Fibroblast of skin of back (primary cell): ENCODE data around the gene RIPK1.
A peak's percentile ranks its signal among the peaks of the same experiment; 100 is the strongest.

Source experiments
- DNase-seq: peaks from one replicate; pipeline ENCODE4 v3.0.0-alpha.2; 2013

The RIPK1 gene

DNA sequence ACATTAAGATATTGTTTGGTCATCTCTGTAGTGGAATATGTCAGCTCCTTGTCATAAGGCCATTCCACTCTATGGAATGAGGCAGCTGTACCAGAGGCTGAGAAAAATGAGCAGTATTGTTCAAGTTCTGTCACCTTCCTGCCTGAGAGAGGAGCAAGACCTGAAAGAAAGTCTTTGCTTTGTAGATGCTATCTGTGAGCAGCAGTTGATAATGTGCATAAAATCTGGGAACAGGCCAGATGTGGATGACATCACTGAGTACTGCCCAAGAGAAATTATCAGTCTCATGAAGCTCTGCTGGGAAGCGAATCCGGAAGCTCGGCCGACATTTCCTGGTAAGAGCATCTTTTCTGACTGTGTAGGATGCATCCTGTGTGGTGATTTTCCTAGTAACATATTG, 16.8 kb downstream of the RIPK1 start:
- DNase-seq: no peak

DNA sequence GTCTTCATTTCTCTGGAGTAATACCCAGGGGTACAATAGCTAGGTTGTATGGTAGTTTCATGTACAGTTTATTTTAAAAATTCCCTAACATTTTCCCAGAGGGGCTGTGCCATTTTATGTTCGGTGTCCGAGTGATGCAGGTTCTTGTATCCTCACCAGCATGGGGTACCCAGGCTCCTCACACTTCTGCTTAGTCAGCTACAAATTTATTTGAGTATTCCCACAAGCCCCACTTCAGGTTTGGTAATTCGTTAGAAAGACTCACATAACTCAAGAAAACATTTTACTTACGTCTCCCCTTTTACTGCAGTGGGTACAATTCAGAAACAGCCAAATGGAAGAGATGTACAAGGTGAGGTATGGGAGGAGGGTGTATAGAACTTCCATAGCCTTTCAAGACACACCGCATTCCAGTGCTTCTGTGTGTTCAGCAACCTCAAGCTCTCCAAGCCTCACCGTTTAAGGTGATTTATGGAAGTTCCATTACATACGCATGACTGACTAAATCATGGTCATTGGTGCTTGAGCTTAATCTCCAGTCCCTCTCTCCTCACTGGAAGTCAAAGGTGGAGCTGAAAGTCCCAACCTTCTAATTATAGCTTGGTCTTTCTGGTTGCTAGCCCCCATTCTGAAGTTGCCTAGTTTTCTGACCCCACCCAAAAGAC, 18.1 kb downstream of the RIPK1 start:
- no peak for DNase-seq

DNA sequence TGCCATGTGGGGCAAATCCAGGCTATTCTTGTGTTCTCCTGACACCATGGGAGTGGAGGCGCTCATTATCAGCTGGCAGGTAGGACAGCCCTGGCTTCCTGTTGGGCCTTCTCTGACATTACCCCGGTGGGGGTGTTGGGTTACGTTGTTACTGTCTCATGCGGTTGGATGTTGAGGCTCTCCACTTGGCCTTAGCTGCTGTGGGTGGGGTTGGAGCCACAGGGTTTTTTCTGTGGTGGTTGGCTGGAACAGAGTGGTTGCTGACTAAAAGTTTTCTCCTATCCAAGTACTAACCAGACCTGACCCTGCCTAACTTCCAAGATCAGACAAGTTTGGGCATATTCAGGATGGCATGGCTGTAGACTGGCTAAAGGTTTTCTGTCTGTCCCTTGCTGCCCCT, 20.2 kb downstream of the RIPK1 start:
- peak; percentile 31 for DNase-seq

DNA sequence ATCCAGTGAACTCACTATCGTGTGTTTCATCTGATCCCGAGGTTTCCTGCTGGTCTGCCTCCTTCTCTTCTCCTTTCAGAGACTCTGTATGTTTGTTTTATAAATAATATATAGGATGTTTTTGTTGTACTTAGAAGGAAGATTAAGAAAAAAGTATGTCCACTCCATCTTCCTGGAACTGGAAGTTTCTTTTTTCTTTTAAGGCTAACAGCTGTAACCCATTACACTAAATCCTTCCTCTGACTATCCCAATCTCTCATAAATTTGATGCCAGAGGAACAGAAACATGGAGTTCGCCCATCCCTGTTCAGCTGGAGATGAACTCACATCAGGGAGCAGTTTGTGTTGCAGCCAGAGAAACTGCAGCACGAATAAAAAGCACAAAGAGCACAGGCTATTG, 20.7 kb downstream of the RIPK1 start:
- peak; percentile 32 for DNase-seq

DNA sequence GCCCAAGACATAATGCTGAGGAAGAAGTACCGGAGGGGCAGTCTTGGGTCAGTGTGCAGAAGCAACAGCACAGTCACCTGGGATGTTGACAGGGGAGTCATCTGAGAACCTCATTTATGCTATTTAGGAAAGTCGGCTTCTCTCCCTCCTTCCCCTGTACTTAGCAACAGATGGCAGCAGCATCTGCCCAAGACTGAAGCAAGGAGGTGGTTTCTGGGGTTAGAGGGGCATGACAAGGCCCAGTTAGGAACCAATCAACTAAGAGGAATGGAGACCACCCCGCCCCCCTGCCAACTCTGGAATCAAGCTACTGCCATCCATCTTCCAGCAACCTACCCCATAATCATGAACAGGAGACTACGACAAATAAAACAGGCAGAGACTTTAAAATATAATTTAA, 21.7 kb downstream of the RIPK1 start:
- DNase-seq: no peak

DNA sequence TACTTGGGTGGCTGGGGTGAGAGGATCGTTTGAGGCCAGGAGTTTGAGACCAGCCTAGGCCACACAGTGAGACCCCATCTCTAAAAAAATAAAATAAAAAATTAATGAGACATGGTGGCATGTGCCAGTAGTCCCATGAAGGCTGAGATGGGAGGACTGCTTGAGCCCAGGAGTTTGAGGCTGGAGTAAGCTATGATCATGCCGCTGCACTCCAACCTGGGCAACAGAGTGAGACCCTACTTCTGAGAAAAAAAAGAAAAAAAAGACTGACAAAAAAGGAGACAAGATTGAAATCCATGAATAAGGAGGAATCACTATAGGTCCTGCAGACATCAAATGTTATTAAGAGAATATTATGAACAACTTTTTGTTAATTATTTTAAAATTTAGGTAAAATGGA, 26.5 kb downstream of the RIPK1 start:
- DNase-seq: no peak

DNA sequence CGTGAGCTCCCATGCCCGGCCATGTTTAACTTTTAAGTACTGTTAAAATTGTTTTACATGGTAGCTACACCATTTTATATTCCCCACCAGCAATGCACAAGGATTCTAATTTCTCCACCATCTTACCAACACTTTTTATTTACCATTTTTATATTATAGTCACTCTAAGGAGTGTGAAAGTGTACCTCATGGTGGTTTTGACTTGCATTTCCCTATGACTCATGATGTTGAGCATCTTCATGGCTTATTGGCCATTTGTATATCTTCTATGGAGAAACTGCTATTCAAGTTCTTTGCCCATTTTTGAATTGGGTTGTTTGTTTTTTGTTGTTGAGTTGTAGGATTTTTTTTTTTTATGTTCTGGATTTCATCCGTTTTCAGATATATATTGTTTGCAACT, 34.6 kb downstream of the RIPK1 start:
- no peak for DNase-seq

DNA sequence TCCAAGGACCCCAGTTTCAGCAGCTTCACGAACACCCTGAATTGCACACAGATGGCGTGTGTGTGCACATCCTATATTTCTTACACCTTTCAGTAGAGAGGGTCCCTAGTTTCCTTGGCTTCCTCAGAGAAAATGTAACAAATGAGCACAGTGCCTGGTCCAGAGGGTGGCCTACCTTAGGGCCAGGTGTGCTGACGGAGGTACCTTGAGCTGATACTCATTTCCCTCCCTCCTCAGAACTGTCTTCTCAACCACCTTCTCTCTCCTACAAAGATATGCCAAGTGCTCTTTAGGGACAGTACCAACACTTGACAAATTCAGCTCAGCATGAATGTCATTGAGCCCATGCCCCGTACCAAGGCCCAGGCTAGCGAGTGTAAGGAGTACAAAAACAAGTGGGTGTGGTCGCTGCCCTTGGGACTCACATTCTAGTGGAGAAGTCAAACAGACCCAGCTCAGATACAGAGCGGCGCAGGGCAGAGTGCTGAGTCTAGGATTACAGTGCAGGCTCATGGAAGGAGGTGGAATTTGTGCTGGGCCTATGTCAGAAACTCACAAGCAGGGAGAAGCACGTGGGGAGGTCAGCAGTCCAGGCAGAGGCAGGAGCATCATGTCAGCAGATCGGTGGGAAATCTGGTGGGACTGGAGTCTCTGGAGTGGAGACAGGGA, 40.6 kb downstream of the RIPK1 start:
- DNase-seq: no peak

DNA sequence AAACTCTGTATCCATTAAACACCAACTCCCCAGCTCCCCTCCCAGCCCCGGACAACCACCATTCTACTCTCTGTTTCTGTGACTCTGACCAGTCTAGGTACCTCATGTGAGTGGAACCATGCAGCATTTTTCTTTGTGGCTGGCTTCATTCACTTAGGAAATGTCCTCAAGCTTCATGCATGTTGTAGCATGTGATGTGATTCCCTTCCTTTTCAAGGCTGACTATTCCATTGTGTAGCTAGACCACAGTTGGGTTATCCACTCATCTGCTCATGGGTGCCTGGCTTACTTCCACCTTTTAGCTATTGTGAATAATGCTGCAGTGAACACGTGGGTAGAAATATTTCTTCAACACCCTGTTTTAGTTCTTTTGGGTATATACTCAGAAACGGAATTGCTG, 41.5 kb downstream of the RIPK1 start:
- DNase-seq: no peak

DNA sequence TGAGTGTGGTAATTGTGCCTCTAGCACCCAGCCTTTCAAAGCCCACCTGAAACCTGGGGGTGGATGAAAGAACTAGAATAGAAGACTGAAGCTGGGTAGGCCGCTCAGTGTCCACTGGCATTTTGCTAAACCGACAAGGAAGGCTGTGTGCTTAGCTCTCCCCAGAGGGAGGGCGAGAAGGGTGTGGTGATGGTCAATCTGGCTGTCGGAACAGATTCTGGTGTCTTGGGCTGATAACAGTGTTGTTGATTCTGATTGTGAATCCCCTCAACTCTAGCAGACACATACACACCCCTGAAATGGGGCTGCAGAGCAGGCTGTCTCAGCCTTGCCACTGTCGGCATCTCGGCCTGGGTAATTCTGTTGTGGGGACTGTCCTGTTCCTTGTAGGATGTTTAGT, 46.1 kb downstream of the RIPK1 start:
- no peak for DNase-seq

DNA sequence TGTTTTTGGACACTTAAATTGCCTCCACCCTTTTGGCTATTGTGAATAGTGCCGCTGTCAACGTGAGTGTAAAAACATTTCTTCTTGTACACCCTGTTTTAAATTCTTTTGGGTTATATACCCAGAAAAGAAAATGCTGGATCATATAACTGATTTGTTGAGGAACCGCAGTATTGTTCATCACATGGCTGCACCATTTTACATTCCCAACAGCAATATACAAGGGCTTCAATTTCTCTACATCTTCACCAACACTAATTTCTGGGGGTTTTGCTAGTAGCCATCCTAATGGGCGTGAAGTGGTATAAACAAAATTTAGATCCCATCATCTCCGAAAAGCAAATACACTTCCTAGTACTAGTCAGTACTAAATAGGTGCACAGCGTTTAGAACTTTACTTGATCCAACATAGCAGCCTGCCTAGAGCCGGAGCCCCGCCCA, 49.6 kb downstream of the RIPK1 start:
- no peak for DNase-seq

DNA sequence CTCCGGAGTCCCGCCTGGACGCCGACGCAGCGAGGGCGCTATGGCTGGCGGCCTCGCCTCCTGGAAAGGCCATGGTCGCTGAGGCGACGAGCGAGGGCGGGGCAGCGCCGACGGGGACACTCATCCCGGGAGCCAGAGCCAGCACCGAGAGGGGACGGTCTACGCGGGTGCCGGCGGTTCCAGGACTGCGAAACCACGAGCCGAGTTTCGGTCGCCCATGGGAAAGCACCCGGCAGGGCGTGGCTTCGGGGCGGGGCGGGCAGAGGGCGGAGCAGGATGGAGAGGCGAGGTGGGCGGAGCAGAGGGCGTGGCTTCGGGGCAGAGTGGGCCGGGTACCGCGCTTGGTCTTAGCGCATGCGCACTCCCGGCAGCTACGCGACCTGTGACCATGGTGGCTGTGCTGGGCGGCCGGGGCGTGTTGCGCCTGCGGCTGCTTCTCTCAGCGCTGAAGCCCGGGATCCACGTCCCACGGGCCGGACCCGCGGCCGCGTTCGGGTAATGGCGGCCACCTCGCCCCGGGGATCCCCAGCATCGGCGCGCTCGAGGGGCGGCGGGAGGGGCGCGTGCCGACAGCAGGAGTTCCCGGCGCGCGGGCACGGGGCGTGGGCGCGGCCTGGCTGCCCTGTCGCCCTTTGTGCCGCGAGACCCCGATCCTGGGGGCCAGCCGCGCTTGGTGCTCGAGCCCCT, 50.2 kb downstream of the RIPK1 start, which contains the start of gene BPHL:
Gene BPHL, plus strand, starts transcription at position 359 of the 687 bp plus-strand sequence. Its CDS starts 30 bp downstream, at position 389.
- peak; percentile 90 for DNase-seq

DNA sequence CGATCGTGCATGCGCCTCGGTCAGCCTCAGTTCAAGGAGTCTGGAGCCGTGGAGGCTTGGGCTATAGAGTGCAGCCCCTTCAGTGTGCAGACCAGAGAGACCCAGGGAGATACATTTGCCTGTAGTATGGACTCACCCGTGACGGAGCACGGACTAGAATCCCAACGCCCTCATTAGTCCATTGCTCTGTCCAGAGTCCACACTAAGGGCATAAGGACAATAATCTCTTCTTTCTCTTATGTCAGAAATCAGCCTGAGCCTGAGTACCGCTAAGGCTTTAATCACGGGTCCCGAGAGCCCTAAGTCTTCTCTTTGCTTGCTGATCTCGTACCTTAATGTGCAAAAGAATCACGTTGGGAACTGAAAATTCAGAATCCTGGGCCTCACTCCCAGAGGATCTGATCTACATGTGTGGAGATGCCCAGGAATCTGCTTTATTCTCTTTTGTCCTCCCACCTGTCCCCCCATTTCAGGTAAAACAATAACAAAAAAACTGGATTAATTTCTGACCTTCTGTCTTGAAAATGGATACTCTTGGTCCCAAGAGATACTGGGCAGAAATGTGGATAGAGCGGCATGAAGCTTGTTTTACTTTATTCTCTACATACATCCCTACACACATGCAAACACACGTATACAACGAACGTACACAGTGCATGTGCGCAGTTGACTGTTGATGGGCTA, 50.9 kb downstream of the RIPK1 start:
- peak; percentile 25 for DNase-seq

DNA sequence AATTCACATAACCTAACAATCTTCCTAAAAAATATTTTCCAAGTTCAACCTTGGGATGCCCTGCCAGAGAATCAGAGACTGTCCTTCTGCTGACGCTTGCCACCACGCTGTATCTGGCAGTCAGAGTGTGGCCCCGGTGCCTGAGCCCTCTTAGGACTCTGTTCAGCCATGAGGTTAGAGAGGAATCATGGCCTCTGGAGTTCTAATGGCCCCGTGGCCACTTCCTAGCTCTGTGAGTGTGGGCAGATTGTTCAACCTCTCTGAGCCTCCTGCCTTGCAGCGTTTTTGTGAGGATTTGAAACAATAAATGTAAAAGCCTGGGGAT, 52.4 kb downstream of the RIPK1 start:
- DNase-seq: no peak

DNA sequence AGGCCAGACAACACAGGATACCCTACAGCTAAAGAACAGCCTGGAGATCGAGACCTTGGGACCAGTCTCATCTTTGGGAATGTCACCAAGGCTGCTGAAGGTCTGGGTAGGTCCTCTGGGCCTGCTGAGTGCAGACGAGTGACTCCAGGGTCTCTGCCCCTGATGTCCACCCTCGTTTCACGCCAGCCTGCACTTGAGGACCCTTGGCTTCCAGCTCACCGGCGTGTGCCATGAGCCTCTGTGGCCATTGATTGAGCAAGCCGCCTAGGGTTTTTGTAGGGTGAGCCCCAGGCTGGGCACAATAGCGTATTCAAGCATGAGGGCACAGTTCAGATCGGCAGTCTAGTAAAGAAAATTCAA, 54.5 kb downstream of the RIPK1 start:
- no peak for DNase-seq

DNA sequence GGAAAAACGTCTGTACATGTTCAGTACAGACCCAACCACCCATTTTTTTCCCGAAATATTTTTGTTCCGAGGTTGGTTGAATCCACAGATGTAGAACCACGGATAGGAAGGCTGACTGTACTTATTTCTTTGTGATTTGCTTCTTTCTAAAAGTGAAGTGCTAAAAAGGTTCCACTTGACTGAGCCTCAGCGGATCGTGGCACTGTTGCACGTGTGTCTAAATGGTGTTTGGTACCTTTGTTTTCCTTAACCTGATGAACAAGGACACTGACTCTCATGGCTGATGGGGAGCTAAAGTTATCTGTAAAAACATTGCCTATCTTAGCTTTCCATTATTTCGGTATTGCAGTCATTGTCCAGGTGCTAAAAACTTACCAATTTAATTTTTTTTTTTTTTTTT, 56.4 kb downstream of the RIPK1 start:
- no peak for DNase-seq

DNA sequence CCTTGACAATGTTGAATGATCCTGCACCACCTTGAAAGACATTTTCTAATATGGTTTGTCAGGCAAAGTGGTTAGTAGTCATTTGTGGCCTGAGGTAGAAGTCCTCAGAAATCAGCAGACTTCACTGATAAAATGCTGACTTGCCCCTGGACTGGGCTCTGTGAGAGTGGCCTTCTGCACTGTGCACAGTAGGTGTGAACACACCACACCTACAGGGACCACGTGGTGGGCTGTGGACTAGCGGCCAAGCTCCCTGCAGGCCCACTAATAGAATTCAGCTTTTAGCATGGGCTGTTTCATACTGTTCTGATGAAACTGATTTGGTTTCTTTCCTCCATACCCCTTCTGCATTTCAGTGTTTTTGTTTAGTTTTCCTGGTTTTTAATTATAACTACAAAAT, 57.5 kb downstream of the RIPK1 start:
- DNase-seq: no peak

DNA sequence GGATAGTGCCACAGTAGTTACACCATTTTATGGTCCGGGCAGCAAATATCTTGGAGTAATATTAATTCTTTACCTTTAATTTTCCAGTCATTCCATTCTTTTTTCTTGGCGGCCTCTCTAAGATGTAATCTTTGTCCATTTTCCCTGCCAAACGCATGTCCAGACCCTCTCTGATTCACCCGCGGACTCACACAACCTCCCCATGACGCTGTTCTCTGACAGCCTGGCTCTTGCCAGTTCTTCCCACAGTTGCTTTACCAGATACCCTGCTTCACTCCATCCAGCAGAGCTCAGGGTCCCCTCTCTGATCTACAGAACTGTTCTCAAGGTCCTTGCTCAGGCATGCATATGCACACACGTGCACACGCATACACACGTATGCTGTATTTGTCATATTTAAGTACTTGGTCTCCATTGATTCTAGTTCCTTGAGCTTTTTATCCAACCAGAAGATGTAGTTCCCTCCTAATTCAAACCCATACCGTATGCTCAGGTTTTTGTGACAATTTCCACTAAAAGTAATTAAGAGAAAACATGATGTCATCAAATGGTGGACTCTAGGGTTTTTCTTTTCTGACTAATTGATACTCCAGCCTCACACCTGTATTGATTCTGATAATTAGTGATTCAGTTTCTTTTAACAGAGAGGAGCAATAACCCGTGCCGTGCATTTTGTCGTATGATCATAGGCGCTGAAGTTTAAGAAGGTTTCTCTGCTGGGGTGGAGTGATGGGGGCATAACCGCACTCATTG, 60.2 kb downstream of the RIPK1 start:
- DNase-seq: no peak

DNA sequence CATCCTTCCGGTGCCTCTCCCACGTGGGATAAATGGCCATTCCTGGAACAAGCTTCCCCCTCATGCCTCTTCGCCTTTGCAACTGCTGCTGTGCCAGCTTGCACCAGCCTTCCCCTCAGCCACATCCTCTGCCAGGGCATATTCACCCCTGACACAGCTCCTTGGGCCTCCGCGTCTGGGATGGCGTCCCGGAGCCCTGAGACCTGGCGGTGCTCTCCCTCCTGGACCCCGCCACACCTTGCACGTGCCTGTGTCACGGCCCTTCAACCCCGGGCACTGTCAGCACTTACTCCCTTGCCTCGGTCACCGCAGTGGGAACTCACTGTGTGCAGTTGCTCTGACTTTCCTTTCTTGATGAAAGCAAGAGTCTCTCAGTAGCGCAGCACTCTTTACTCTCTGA, 63.4 kb downstream of the RIPK1 start:
- DNase-seq: no peak

DNA sequence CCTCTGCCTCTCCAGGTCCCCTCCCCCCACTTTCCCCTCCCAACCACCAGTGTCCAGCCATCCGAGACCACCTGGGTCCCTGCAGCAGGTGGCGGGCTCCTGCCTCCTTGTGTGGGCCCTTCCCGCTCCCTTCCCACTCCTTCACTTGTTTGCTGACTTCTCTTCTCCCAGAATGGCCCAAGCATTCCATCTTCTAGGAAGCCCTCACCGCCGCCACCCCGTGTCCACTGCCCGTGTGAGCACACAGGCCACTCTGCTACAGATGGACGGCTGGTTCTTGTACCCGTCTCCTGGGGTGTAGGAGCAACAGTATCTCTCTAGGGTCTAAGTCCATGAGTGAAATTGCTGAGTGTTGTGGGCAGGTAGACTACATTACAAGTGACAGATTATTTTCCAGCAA, 65.2 kb downstream of the RIPK1 start:
- DNase-seq: no peak

DNA sequence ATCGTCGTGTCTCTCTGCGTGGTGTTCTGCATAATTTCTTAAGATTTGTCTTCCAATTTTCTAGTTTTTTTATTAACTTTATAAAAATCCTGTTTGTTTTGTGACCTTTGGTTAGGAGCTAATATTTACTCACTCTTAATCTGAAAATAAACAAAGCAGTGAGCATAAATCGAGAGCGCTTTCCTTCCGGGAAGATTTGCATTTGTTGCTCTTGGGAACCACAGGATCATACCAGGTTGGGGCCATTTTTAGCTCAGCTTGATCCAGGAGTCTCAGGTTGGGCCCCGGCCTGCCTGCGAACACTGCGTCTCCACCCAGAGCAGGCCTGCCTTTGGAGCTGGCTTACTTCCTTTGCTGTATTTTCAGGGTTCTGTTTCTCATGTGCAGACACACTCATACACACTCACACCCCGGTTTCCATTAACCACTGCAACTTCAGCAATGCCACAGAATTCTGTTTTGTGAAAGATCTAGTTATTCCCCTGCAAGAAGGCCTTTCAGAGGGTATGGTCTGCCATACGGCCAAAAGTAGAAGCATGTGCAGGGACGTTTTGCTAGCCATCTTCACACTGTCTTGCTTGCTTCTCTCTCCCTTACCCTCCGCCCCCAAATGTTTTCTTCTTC, 67.5 kb downstream of the RIPK1 start:
- DNase-seq: no peak

DNA sequence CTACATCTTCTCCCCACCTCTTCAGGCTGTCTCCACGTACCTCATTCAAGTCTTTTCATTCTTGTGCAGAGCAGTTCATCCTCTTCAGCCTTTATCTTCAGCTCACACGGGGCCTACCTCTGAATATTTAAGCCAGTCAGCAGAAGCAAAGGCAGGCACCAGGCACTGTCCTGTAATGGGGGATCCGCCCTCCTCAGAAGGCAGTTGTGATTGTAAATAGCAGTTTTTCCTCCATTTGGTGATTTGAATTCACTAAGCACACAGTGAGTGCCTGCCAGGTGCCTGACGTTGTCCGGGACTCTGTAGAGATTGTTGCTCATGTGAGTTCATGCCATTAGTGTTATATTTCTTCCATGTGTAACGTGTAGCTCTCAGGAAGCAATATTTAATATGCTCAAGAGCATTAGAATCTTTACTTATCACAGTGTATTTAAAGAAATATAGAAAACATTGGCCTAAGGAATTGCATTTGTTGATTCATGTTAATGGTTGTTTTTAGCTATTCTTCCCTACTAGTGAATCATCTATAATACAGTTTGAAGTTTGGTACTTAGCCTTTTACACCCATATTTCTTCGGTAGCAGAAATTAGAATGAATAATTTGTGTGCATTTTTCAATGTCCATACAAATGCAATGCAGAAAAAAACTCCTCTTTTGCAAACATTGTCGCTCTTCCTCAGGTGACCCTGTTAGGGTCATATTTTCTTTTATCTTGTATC, 68.2 kb downstream of the RIPK1 start:
- DNase-seq: no peak
